EL (cell line): ENCODE data around the gene ARHGAP8.
A peak's percentile ranks its signal among the peaks of the same experiment; 100 is the strongest.

Source experiments
- DNase-seq: peaks from one replicate; pipeline ENCODE4 v3.0.0-alpha.2; 2016

ARHGAP8 gene

DNA sequence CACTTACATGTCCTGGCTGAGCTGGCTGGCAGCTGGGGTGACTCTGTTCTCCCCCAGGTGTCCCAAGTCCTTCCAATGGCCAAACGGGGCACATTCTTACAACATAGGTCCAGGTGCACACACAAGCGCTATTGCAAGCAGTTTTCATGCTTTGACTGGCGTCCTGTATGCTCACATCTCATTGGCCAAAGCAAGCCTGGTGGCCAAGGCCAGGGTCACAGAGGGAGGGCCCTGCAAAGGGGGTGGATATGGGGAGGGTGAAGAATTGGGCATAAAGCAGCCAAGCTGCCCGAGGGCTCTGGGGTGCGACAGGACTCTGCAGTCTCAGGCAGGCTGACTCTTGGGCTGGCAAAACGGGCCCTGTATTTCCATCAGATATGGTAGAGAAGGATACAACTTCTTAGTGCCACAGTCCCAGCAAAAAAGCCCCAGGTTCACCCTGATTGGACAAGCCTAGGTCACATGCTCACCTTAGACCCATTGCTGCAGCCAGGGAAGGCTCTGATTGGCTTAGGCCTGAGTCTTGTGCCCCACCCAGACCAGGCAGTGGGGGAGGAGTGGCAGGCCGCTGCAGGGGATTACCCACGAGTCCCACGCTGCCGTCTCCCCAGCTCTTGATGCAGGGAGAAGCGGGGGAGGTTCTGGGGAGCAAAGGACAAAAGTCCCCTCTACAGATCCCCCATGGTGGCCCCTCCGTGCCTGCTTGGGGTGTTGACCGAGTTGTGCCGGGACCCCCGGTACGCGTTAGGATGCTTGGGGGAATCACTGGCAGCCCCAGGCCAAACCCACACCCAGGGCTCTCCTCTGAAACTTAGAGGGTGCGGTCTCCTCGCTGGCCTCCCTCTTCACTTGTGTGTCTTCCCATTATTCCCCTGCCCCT is 110.8 kb downstream of the ARHGAP8 start:
- DNase-seq = no peak

DNA sequence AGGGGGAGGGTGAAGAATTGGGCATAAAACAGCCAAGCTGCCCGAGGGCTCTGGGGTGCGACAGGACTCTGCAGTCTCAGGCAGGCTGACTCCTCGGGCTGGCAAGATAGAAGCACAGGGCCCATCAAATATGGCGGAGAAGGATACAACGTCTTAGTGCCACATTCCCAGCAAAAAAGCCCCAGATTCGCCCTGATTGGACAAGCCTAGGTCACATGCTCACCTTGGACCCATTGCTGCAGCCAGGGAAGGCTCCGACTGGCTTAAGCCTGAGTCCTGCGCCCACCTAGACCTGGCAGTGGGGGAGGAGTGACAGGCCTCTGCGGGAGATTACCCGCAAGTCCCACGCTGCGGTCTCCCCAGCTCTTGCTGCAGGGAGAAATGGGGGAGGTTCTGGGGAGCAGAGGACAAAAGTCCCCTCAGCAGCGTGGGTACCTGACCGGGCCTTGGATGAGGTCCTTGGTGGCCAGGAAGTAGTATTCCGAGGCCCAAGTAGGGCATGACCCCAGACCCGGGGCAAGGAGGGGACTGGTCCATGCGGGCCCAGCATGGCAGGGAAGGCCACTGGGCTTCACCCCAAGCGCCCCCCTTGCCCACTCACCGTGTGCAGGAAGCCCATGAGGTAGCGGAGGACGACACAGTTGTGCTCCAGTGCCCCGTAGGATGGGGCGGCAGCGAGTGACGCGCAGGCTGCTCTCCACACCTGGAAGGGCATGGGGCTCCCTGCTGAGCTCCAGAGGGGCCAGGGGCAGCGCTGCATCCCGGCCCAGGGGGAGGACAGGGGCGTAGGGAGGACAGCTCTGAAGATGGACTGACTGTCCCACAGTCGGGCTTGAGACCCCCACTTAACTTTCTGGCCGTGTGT is 113.0 kb downstream of the ARHGAP8 start:
- no peak for DNase-seq

DNA sequence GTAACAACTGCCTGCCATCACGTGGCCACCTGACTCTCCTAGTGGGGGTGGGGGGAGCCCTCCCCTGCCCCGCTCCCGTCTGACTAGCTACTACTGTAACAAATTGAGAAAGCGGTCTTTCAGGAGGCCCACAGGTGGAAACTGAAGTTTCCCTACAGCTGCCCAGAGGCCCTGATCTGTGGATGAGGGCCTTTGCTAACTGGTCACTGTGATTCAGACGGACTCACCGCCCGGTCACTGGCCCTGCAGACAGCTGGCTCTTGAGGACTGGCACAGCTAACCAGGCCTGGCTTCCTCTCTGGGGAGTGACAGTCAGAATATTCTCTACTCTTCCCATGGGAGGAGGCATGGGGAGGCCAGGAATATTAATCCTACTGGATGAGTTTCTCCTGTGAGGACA is 116.8 kb downstream of the ARHGAP8 start:
- no peak for DNase-seq

DNA sequence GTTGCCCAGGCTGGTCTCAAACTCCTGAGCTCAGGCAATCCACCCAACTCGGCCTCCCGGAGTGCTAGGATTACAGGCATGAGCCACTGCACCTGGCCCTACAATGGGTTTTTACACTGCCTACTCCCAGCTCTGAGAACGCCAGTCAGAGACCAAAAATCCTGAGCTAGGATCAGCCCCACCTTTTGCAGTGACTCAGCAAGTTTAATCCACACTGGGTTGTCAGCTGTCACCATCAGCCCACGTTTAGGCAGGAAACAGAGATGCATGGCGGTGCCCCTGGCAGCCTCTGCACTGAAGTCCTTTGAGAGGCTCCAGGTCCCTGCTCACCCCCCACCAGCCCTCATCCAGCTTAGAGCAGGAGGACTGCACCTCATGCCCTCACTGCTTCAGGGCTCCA is 117.6 kb downstream of the ARHGAP8 start:
- no peak for DNase-seq

DNA sequence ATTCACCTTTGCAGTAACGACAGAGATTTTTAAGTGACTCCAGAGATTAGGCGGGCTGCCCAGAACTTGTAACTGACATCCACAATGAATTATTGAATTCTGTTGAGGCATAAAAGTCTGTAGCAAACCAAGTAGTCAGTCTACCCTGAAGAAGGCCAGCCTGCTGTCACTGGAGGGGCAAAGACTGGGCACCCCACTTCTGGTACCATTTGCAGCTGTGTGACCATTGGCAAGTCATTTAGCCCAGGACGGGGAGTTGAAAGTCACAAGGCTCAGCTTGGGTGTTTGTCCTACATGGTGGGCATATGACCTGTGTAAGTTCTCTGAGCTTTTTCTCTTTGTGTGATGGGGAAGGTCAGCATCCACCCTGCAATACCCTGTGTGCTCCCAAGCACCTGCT is 119.4 kb downstream of the ARHGAP8 start:
- DNase-seq = no peak

DNA sequence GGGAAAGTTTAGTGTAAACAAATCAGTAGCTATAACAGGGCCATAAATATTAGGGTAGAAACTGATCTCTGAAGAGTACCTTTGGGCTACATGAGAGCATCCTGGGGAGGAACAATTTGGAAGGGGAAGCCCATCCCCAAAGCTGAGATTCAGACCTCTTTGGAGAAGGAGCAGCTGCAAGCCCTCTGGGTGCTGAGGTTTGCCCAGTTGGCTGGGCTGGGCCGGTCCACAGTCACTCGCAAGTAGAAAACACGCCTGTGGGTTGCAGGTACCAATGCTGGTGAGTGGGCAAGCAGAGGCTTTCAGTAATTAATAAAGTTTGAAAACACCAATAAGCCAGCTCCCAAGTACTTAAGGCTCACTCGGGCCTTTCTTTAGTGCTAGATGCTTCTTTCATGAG is 124.5 kb downstream of the ARHGAP8 start:
- no peak for DNase-seq

DNA sequence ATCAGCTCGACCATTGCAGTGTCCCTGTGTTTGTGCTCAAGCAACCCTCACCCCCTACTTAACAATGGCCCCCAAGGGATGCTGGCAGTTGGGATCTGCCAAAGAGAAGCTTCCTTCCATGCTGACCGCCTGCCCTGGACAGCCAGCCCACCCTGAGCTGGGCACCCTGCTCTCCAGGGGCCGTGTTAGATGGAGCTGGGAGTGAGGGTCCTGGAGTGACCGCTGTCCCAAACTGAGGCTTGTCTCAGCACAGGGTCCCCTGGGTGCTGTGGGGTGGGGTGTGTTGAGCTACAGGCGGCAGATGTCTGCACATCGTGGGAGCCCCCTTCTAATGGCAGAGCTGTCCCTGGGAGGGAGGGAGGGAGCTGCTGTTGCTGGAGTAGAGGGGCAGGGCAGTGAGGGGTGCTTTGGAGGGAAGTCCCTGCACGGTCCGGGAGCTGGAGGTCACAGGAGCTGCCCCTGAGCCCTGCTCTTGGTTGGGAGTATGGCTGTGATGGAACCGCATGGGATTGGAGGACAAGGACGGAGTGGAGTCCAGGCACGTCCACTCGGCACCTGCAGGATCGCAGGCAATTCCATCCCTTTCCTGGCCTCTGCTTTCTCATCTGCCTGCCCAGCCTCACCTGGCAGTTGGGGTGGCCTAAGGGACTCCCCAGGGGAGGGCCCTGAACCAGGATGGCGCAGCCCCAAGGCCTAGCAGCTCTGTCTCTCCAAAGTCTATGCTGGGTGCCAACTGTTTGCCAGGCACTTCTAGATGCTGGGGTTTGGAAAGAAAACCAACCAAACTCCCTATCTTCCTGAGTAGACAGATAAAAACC is 126.3 kb downstream of the ARHGAP8 start:
- no peak for DNase-seq

DNA sequence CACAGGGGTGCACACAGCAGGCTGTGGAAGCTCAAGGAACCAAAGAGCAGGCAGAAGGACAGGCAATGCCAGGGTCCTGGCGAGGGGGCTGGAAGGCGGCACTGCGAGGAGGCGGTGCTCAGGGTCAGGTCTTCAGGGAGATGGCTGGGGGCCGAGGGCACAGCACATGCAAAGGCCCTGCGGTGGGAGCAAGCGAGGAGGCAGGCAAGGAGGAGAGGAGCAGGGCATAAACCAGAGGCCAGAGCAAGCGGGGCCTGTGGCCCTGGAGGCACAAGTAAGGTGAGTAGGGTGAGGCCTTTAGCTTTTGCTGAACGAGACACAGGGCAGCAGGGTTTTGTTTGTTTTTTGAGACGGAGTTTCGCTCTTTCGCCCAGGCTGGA is 126.9 kb downstream of the ARHGAP8 start:
- DNase-seq = no peak

DNA sequence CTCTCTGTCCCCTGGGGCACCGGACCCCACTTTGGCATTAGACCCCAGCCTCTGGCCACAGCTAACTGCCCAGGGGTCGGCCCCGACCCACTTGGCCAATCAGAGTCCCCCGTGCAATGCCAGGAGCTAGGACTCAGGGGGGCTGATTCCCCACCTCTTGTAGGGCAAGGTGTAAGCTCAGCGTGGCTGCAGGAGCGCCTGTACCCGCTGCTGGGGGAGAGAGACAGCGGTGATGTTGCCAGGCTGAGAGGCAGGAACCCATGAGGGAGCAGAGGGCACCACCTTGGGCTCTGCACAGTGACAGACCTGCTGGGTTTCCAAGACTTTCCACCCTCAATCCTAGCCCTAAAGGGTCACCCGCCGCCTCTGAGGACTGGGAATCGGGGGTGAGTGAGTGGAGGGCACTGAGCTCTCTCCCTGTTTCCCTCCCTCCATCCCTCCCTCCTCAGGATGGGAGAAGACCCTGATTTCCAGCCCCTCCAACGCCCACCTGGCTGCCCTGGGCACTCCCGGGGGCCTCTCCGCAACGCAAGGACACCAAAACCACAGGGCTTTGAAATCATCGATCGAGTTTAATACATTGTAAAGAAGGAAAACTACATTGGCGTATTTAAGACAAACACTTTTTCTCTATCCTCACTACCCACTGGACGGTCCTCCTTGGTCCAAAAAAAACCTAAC is 128.4 kb downstream of the ARHGAP8 start:
- no peak for DNase-seq

DNA sequence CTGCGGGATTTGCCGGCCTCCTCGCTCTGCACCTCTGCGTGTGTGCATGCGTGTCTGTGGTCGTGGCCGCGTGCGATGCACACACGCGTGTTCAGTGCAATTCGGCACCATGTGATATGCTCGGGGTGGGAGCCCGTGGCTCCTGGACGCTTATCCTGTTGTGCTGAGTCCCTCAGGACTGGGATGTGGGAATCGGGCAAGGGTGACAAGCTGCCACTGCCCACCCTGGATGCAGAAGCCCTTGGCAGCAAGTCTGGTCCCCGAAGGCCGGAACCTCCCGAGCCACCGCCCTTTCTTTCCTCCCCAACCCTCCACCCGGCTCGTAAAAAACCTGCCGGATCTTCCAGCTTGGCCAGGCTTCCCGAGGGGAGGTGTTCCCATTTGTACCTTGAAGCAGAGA is 129.2 kb downstream of the ARHGAP8 start:
- DNase-seq = no peak

DNA sequence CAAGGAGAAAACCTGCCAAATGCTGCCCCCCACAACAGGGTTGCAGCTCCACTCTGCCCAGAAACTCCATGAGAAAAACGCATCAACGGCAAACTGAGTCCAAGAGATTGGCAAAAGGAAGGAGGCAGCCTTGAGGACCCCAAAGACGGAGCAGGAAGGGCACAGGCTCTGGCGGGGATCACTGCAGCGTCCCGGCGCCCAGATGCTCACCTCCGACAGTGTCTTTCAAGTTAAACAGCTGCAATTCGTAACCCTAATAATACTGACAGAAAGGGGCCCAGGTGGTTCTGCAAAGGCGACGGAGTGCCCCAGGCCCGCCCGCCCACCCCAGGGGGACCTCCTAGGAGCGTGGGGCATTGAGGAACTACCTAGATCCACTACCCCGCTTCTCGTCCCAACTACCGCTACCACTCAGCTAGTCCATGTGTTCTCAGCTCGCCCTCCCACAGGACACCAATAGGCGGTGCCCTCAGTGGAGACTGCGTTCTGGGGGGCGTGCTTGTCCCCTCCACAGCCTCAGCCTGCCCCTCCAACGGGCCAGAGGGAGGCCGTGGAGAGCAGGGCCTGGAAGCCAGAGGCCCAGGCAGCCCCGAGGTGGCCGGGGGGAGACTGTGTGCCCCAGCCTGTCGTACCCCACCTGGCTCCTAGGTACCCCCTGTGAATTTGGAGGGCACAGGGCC is 130.0 kb downstream of the ARHGAP8 start:
- DNase-seq = no peak

DNA sequence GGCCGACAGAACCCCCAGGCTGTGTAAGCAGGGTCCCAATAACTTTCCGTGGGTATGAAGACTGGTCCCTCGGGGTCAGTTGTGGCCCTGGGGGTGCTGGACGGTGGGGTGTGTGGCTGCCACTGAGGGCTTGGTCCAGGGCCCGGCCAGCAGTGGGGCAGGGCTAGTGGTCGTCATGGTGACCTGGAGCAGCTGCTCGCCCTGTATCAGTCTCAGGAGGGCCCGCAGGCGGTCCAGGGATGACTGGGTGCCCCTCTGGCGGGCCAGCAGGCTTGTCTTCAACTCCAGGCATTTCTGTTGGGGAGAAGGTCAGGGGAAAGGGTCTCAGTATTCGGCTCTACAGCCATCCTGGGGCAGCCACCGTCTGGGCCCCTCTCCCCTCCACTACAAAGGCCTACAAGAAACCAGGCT is 130.6 kb downstream of the ARHGAP8 start:
- no peak for DNase-seq

DNA sequence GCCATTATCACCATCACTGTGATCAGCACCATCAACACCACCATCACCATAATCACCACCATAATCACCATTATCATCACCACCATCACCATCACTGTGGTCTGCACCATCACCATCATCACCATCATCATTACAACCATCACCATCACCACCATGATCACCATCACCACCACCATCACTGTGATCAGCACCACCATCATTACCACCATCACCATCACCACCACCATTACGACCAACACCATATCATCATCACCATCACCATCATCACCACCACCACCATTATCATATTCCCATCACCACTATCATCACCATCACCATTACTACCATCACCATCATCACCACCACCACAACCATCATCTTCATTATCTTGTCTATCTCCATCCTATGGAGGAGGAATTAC is 132.2 kb downstream of the ARHGAP8 start:
- no peak for DNase-seq

DNA sequence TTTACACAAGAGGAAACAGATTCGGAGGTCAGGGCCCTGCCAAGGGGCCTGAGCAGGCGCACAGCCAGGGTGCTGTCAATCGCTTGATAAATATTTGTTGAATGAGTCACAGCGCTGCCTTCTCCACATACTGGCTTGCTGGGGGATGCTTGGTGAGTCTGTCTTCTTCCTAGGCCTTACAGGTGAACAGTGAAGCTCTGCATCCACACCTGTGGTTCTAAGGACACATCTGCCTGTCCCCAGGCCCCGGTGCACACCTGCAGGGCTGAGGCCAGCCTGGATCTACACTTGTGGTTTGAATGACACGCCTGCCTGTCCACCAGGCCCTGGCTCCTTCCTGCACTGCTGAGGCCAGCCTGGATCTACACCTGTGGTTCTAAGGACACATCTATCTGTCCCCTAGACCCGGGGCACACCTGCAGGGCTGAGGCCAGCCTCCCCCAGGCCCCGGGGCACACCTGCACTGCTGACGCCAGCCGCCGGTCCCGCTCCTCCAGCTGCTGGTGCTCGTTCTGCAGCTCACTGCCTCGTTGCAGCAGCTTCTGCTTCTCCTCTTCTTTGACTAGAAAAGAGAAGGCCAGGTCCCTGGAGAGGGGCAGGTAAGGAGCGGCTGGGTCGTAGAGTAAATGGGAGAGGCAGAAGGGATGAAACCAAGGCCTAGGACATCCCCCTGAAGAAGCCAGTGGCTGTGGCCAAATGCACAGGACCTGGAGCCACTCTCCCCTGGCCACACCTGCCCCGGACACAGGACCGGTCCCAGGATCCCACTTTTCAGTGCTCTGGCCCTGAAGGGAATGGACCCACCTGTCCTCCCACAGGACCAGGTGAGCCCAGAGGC is 132.8 kb downstream of the ARHGAP8 start:
- DNase-seq = peak; percentile 14

DNA sequence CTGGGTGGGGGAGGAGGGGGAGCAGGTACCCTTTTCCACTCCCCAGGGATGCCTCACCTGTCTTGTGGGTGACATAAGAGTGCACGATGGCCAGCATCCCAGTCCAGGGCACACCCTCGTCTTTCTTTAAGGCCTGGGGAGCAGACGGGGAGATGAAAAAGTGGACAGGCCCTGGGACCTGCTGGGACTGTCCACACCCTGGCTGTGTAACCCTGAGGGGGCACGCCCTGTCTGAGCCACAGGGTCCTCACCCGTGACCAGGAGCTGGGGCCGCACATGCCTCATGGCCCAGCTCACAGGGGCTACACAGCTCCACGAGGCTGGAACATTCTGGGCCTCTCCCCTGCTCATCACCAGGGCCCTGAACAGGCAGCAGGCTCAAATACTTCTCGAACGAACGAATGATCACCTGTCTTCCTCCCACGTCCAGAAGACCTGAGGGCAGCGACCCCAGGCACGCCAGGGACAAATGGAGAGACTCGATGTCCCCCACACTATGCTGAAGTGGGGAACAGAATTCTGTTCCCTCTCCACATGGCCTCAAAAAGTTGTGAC is 133.5 kb downstream of the ARHGAP8 start:
- no peak for DNase-seq

DNA sequence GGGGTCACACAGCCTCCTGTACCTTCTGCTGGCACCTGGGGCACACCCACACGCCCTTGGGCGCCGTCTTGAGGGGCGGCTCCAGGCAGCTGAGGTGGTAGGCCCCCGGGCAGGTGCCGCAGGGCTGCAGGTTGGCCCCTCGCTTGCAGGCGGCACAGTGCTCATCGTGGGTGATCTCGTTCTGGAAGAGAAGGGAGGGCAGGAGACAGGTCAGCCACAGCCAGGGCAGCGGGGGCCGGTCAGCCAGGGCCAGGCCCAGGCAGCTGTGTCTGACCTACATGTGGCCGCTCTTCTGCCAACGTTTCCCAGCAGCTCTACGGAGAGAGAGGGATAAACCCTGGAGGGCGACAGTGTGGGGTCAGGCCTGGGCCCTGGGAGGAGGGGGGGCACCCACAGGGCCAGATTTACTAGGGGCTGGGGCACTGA is 135.6 kb downstream of the ARHGAP8 start:
- no peak for DNase-seq

DNA sequence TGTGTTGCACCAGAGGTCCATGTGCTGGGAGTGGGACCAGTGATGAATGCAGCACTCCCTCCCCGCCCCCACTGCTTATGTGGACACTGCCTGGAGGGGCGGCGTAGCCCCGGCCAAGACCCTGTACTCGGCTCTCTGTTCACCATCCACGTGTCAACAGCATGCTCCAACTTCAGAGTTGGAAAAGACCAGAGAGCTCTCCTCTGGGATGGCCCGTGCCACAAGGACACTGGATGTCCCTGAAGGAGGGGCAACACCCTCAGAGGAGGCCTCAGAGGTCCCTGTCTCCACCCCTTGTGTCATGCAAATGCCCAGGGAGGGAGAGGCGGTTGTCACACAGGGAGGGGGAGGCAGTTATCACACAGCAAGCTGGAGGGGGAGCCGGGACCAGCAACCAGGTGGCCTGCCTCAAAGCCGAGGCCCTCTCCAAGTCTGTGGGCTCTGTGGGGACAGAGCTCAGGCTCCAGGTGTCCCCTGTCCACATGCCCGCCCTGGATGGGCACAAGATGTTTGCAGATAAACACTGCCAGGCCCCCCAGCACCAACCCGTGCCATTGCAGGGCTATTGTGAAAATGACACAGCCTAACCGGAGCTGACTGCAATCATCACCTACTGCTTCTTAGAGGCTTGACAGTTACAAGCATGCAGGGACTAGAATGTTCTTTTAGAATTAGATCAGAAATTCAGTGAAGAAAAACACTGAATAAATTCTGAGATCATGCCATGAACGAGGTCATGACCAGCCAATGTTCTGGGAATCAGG is 136.3 kb downstream of the ARHGAP8 start:
- no peak for DNase-seq

DNA sequence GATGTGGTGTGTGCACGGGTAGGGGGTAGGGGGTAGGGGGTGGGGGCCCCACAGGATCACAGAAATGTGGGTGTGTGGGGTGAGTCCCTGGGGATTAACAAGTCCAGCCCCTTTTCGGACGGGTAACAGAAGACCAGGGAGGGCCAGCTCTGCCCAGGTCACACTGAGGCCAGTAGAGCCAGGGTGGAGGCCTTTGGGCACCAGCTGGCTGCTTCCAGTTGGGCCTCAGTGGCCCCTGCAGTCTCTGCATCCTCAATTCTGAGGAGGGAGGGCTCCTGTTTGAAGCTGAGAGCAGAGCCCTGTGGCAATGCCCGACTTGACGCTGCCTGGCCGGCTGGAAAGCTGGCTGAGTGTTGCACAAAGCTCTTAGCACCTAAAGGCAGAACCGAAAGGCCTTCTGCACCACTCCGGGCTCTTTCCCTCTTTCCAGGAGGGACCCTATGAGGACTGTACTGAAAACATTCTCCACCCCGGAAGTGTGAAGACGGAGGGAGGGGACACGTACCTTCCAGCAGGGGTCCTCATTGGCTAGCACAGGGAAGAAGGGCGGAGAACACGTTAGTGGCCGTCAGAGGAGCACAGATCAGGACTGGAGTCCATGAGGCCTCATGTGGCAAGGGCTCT is 137.0 kb downstream of the ARHGAP8 start:
- peak; percentile 13 for DNase-seq
